Caco-2 (cell line): Measurements from ENCODE around the gene PRRT1. TPM values are rescaled to one million over a fixed set of nuclear protein-coding genes. Genes with fewer than 3 reads are reported as not detected.

Source experiments
- BruUV-seq: library from RNA; stranded (reverse); fragments of 400-500 nt; replicated peaks from 2 replicates; lab custom pipeline; 2021; lab: Mats Ljungman, UMichigan
- CTCF ChIA-PET: fragments of 300-600 bp; sonication (Branson Sonifier 250); formaldehyde crosslinking; loops from one replicate; lab custom pipeline; 2022; ENCODE audit warnings: antibody characterized with exemption; lab: Charles Lee
- POLR2A ChIA-PET: fragments of 300-600 bp; sonication (Branson Sonifier 250); formaldehyde crosslinking; loops from one replicate; lab custom pipeline; 2022; ENCODE audit warnings: antibody characterized with exemption; lab: Charles Lee
- DNase-seq, 2 experiments: peaks; one replicate each; pipeline versions ENCODE4 v3.0.0 to v3.0.0-alpha.2; 2020 to 2022
- H3K27me3 ChIP-seq: replicated peaks from 2 replicates; pipeline ENCODE4 v1.6.0; 2011; ENCODE audit warnings: low read length; ENCODE audit not compliant: control insufficient read depth, insufficient read depth
- H3K36me3 ChIP-seq: 2 replicates; pipeline ENCODE4 v1.5.1; 2011; ENCODE audit warnings: low read length; ENCODE audit not compliant: control insufficient read depth, insufficient read depth
- H3K4me1 ChIP-seq: fragments of 250-450 bp; sonication (Bioruptor Pico); 2 replicates; pipeline ENCODE4 v1.5.1; 2020; ENCODE audit warnings: mild to moderate bottlenecking
- H3K4me3 ChIP-seq: 2 replicates; pipeline ENCODE4 v1.5.1; 2011; ENCODE audit warnings: low read depth, mild to moderate bottlenecking, control low read depth, low read length
- H3K9me3 ChIP-seq: fragments of 250-450 bp; sonication (Bioruptor Pico); 2 replicates; pipeline ENCODE4 v1.5.1; 2020; ENCODE audit warnings: mild to moderate bottlenecking, moderate library complexity
- H3K27ac Mint-ChIP-seq: one replicate; pipeline ENCODE4 v1.8.0; 2022; ENCODE audit warnings: mixed read lengths; ENCODE audit not compliant: unreplicated experiment
- H3K27me3 Mint-ChIP-seq: one replicate; pipeline ENCODE4 v1.8.0; 2022; ENCODE audit warnings: mixed read lengths; ENCODE audit not compliant: insufficient read depth, unreplicated experiment
- H3K36me3 Mint-ChIP-seq: one replicate; pipeline ENCODE4 v1.8.0; 2022; ENCODE audit warnings: mild to moderate bottlenecking, mixed read lengths; ENCODE audit not compliant: insufficient read depth, unreplicated experiment
- H3K4me1 Mint-ChIP-seq: one replicate; pipeline ENCODE4 v1.8.0; 2022; ENCODE audit warnings: low read depth, mixed read lengths; ENCODE audit not compliant: unreplicated experiment
- H3K4me3 Mint-ChIP-seq: one replicate; pipeline ENCODE4 v1.8.0; 2022; ENCODE audit warnings: mild to moderate bottlenecking, moderate library complexity, mixed read lengths; ENCODE audit not compliant: unreplicated experiment
- H3K9me3 Mint-ChIP-seq: one replicate; pipeline ENCODE4 v1.8.0; 2022; ENCODE audit warnings: mixed read lengths; ENCODE audit not compliant: unreplicated experiment
- CTCF ChIP-seq, 2 experiments: fragments of 200-600 bp in 1 of 2; IDR thresholded peaks; 1 replicate in 1 of 2; 2 replicates in 1 of 2; pipeline versions ENCODE4 v1.5.1 to v1.8.0; 2011 to 2022; ENCODE audit warnings: antibody characterized with exemption in 1 of 2, control low read depth in 1 of 2, inconsistent platforms in 1 of 2, low read depth in 1 of 2, low read length in 1 of 2, mild to moderate bottlenecking in 1 of 2, moderate library complexity in 1 of 2; ENCODE audit not compliant: insufficient read depth in 1 of 2, severe bottlenecking in 1 of 2, unreplicated experiment in 1 of 2
- intact Hi-C: fragments of 100-400 bp; cut with micrococcal nuclease; formaldehyde crosslinking; loops from one replicate; pipeline ENCODE4 v1.10.0; 2022; ENCODE audit not compliant: unreplicated experiment
- total RNA-seq: library from RNA; stranded (reverse); gene quantifications from 2 replicates; pipeline ENCODE4 v1.2.3, GENCODE V29; 2022

PRRT1 gene
- total RNA-seq, 1 experiment from 2014 or later: 2.0 TPM

DNA sequence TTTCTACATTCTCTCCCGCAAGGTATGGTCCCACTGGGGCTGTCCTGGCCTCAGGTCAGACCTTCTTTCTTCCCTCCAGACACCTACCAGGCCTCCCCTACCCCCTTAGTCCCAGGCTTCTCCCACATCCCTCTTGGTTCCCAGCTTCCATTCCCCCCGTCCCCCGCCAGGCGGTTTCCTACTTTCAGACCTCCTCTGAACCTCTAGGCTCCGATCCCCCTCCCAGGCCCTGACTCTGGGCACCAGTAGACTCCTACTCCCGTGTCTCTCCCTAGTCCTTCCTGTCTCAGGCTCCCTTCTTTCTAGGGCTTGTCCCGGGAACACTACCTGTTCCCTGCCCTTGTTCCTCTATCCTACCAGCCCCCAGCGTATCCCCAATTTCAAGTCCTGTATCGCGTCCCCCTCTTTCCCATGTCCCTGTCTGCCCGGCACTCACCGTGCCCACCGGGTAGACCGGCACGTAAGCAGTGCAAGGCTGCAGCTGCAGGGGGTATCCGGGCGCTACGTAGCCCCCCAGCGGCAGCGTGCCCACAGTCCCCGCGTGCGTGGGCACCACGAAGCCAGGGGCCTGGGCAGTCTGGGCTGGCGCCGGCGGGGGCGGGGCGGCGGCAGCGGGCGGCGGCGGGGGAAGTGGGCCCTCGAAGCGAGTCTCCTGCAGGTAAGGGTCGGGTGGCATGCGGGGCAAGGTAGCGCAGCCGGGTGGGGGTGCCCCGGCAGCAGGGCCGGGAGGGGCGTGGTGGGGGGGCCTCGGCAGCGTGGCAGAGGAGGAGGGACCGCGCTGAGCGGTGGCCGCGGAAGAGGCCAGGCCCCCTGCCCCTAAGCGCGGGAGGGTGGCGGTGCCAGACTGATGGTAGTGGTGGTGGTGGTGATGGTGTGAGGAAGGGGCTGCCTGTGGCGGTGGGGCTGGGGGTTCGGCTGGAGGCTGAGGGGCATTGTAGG, 1.5 kb downstream of the PRRT1 start:
- intact Hi-C loops: no loop called here
- no peaks in the 10 kb centered on the region for H3K9me3 Mint-ChIP-seq
- Histone ChIP-seq H3K27me3 (no peaks in the 10 kb centered on the region), H3K4me1 (peaks cover 46% of the 10 kb centered on the region), H3K36me3 (no peaks in the 10 kb centered on the region), H3K4me3 (no peak overlapping the region), H3K9me3 (no peaks in the 10 kb centered on the region)
- TF ChIP-seq CTCF (IDR thresholded peaks at IDR 0.05; ENCODE audit: insufficient read depth in 1 of 2, low read depth in 1 of 2, low read length in 1 of 2, severe bottlenecking in 1 of 2, unreplicated experiment in 1 of 2): no peak
- H3K36me3 Mint-ChIP-seq: peaks cover 17% of the 10 kb centered on the region
- DNase-seq: no peak
- CTCF ChIA-PET: no interaction called here
- peak overlapping the region; percentile 26 for H3K4me3 Mint-ChIP-seq
- POLR2A ChIA-PET: no interaction called here
- peak overlapping the region; percentile 96 for H3K27ac Mint-ChIP-seq
- peaks cover 36% of the 10 kb centered on the region for H3K4me1 Mint-ChIP-seq
- no peaks in the 10 kb centered on the region for H3K27me3 Mint-ChIP-seq
- BruUV-seq: no TSS peak

- no peak for TF ChIP-seq CTCF (IDR thresholded peaks at IDR 0.05; ENCODE audit: insufficient read depth in 1 of 2, low read depth in 1 of 2, low read length in 1 of 2, severe bottlenecking in 1 of 2, unreplicated experiment in 1 of 2)
- intact Hi-C loops: no loop called here
- no peaks in the 10 kb centered on the region for H3K9me3 Mint-ChIP-seq
- POLR2A ChIA-PET: no interaction called here
- peaks cover 36% of the 10 kb centered on the region for H3K4me1 Mint-ChIP-seq
- no peak overlapping the region for H3K4me3 Mint-ChIP-seq
- CTCF ChIA-PET: no interaction called here
- H3K27ac Mint-ChIP-seq: no peak overlapping the region
- no TSS peak for BruUV-seq
- Histone ChIP-seq H3K4me3 (no peak overlapping the region), H3K4me1 (peaks cover 47% of the 10 kb centered on the region), H3K9me3 (no peaks in the 10 kb centered on the region), H3K36me3 (no peaks in the 10 kb centered on the region), H3K27me3 (no peaks in the 10 kb centered on the region)
- H3K36me3 Mint-ChIP-seq: peaks cover 7% of the 10 kb centered on the region
- H3K27me3 Mint-ChIP-seq: no peaks in the 10 kb centered on the region
- DNase-seq: no peak
These were observed 2.5 kb downstream of the PRRT1 start for GRCh38 chr6:32149092-32149755.

- H3K27me3 ChIP-seq: no peaks in the 10 kb centered on the region
- peak overlapping the region; percentile 81 for H3K27ac Mint-ChIP-seq
- H3K4me3 ChIP-seq: no peak overlapping the region
- H3K4me1 ChIP-seq: peaks cover 55% of the 10 kb centered on the region
- ChIA-PET CTCF (no interaction called here), POLR2A (no interaction called here)
- peaks cover 36% of the 10 kb centered on the region for H3K4me1 Mint-ChIP-seq
- no peak for DNase-seq
- no peaks in the 10 kb centered on the region for H3K36me3 Mint-ChIP-seq
- no TSS peak for BruUV-seq
- TF ChIP-seq CTCF (IDR thresholded peaks at IDR 0.05; ENCODE audit: insufficient read depth in 1 of 2, low read depth in 1 of 2, low read length in 1 of 2, severe bottlenecking in 1 of 2, unreplicated experiment in 1 of 2): no peak
- H3K9me3 ChIP-seq: no peaks in the 10 kb centered on the region
- no peaks in the 10 kb centered on the region for H3K27me3 Mint-ChIP-seq
- no peak overlapping the region for H3K4me3 Mint-ChIP-seq
- no peaks in the 10 kb centered on the region for H3K36me3 ChIP-seq
- H3K9me3 Mint-ChIP-seq: no peaks in the 10 kb centered on the region
- intact Hi-C loops: no loop called here
These were observed 3.2 kb downstream of the PRRT1 start for GRCh38 chr6:32148289-32149091.
